ENCODE data around the gene VGLL4.
"Not testable (repeated sequence)": the region's sequence is repeated elsewhere in the genome, so short reads cannot be mapped to it uniquely, and the experiment has no call there.

The VGLL4 gene

GRCh38 chr3:11643605-11644087 lies at the start of gene VGLL4:
Gene VGLL4, minus strand, starts transcription at chr3:11643915. Its CDS starts 397 bp downstream, at chr3:11643518.
- DNase-seq = peak; percentile 96

GRCh38 chr3:11692532-11692813 lies 48.8 kb upstream of the VGLL4 start:
- no peak for DNase-seq

- no peak for DNase-seq
Observed at GRCh38 chr3:11691767-11692531, 48.2 kb upstream of the VGLL4 start.

- DNase-seq = no peak
Observed at GRCh38 chr3:11690863-11691766, 47.4 kb upstream of the VGLL4 start.

GRCh38 chr3:11689749-11690148 lies 46.0 kb upstream of the VGLL4 start:
- DNase-seq = no peak

GRCh38 chr3:11684980-11685379 lies 41.3 kb upstream of the VGLL4 start:
- not testable (repeated sequence) for DNase-seq

- DNase-seq = no peak
Observed at GRCh38 chr3:11680509-11680908, 36.8 kb upstream of the VGLL4 start.

- DNase-seq = no peak
Observed at GRCh38 chr3:11679964-11680363, 36.2 kb upstream of the VGLL4 start.

GRCh38 chr3:11672363-11672762 lies 28.6 kb upstream of the VGLL4 start:
- DNase-seq = no peak

GRCh38 chr3:11671648-11672100 lies 28.0 kb upstream of the VGLL4 start:
- DNase-seq = peak; percentile 49

GRCh38 chr3:11668243-11669235 lies 24.8 kb upstream of the VGLL4 start:
- DNase-seq = no peak

GRCh38 chr3:11665331-11665730 lies 21.6 kb upstream of the VGLL4 start:
- no peak for DNase-seq

- DNase-seq = no peak
Observed at GRCh38 chr3:11662392-11662990, 18.8 kb upstream of the VGLL4 start.

GRCh38 chr3:11661827-11662226 lies 18.1 kb upstream of the VGLL4 start:
- peak; percentile 66 for DNase-seq

- DNase-seq = no peak
Observed at GRCh38 chr3:11661052-11661656, 17.4 kb upstream of the VGLL4 start.

GRCh38 chr3:11660242-11660641 lies 16.5 kb upstream of the VGLL4 start:
- DNase-seq = no peak

- DNase-seq = no peak
Observed at GRCh38 chr3:11658180-11658579, 14.5 kb upstream of the VGLL4 start.

- peak; percentile 35 for DNase-seq
Observed at GRCh38 chr3:11655196-11655928, 11.6 kb upstream of the VGLL4 start.

GRCh38 chr3:11654166-11654565 lies 10.5 kb upstream of the VGLL4 start:
- DNase-seq = no peak

- DNase-seq = no peak
Observed at GRCh38 chr3:11653298-11654055, 9.8 kb upstream of the VGLL4 start.
